ENCODE results near the gene NTN1.

GRCh38 chr17:9286434-9286833 is 265.1 kb downstream of the NTN1 start:
- TF ChIP-seq CTCF (conservative IDR thresholded peaks at IDR 0.05) (no peak), ZFX (IDR thresholded peaks at IDR 0.05) (no peak)

Data from C4-2B (cell line).